SU-DHL-6 (cell line): Measurements from ENCODE around the gene LTBP2.

ENCODE experiments used
- CTCF ChIP-seq: fragments of 200-600 bp; sonication (generic); IDR thresholded peaks from one replicate; pipeline ENCODE4 v1.5.1; 2017; ENCODE audit warnings: antibody characterized with exemption, mild to moderate bottlenecking, low read length, moderate library complexity; ENCODE audit not compliant: insufficient read depth, poor library complexity, severe bottlenecking
- EZH2phosphoT487 ChIP-seq: fragments of 200-600 bp; sonication (generic), shearing (Covaris generic); conservative IDR thresholded peaks from 2 replicates; pipeline ENCODE4 v1.6.1; 2018; ENCODE audit warnings: mild to moderate bottlenecking, antibody characterized with exemption, low read length, moderate library complexity, mixed read lengths

GRCh38 chr14:74506411-74506851 lies 105.6 kb downstream of the LTBP2 start:
- no peak for TF ChIP-seq CTCF
- no peak for TF ChIP-seq EZH2phosphoT487
